Endothelial cell of umbilical vein (primary cell): ENCODE results near the gene TRAPPC5. TPM values are rescaled to one million over a fixed set of nuclear protein-coding genes. Genes with fewer than 3 reads are reported as not detected.

Source experiments
- BruUV-seq: library from RNA; stranded (reverse); fragments of 400-500 nt; replicated peaks from 2 replicates; lab custom pipeline; 2021; lab: Mats Ljungman, UMichigan
- CTCF ChIA-PET: fragments of 300-600, 350-600 bp; sonication (Branson Sonifier 250); formaldehyde crosslinking; loops from one replicate; lab custom pipeline; 2021; ENCODE audit warnings: antibody characterized with exemption, inconsistent platforms; lab: Charles Lee
- POLR2A ChIA-PET: fragments of 300-600, 350-600 bp; sonication (Branson Sonifier 250); formaldehyde crosslinking; loops from one replicate; lab custom pipeline; 2021; ENCODE audit warnings: antibody characterized with exemption, inconsistent platforms; lab: Charles Lee
- DNase-seq: peaks from one replicate; pipeline ENCODE4 v3.0.0-alpha.2; 2011; ENCODE audit warnings: low read depth, low spot score
- FAIRE-seq: peaks from 2 replicates; lab custom pipeline; 2011; peaks lifted over from hg19 to GRCh38; lab: Jason Lieb, UNC
- H2AFZ ChIP-seq: 2 replicates; pipeline ENCODE4 v1.6.0; 2012; ENCODE audit warnings: low read depth, low read length, control low read depth, inconsistent platforms
- H3K27ac ChIP-seq: 2 replicates; pipeline ENCODE4 v1.5.1; 2011; ENCODE audit warnings: low read depth, mild to moderate bottlenecking, control low read depth, low read length, moderate library complexity; ENCODE audit not compliant: insufficient read depth
- H3K27me3 ChIP-seq, 2 experiments: 2 replicates each; pipeline versions ENCODE4 v1.6.0 to v1.6.1; 2011; ENCODE audit warnings: low read length in 2 of 2, mixed read lengths in 1 of 2; ENCODE audit not compliant: control insufficient read depth in 2 of 2, insufficient read depth in 2 of 2
- H3K36me3 ChIP-seq, 2 experiments: 2 replicates in 1 of 2; 3 replicates in 1 of 2; pipeline ENCODE4 v1.5.1; 2011; ENCODE audit warnings: low read length in 2 of 2, mild to moderate bottlenecking in 1 of 2, moderate library complexity in 1 of 2; ENCODE audit not compliant: control insufficient read depth in 2 of 2, insufficient read depth in 2 of 2; ENCODE audit errors: extremely low read depth in 1 of 2
- H3K4me1 ChIP-seq: 3 replicates; pipeline ENCODE4 v1.5.1; 2011; ENCODE audit warnings: mild to moderate bottlenecking, low read length; ENCODE audit not compliant: control insufficient read depth, insufficient read depth; ENCODE audit errors: extremely low read depth
- H3K4me2 ChIP-seq: 2 replicates; pipeline ENCODE4 v1.6.1; 2011; ENCODE audit warnings: low read length, control low read depth, mixed read lengths; ENCODE audit not compliant: insufficient read depth
- H3K4me3 ChIP-seq, 3 experiments: fragments of 200-600 bp in 1 of 3; sonication (generic), shearing (Covaris generic) in 1 of 3; replicated peaks in 1 of 3; 2 replicates each; pipeline ENCODE4 v1.5.1; 2011 to 2016; ENCODE audit warnings: control low read depth in 3 of 3, low read length in 3 of 3, mild to moderate bottlenecking in 2 of 3, inconsistent platforms in 1 of 3, low read depth in 1 of 3, moderate library complexity in 1 of 3; ENCODE audit not compliant: insufficient read depth in 1 of 3
- H3K79me2 ChIP-seq: 2 replicates; pipeline ENCODE4 v1.6.0; 2012; ENCODE audit warnings: low read length, inconsistent platforms; ENCODE audit not compliant: control insufficient read depth, insufficient read depth
- H3K9ac ChIP-seq: replicated peaks from 2 replicates; pipeline ENCODE3; 2011; ENCODE audit warnings: low read length, control low read depth; ENCODE audit not compliant: insufficient read depth; ENCODE audit errors: extremely low read depth
- H3K9me1 ChIP-seq: replicated peaks from 3 replicates; pipeline ENCODE4 v1.6.0; 2011; ENCODE audit warnings: mild to moderate bottlenecking, low read length; ENCODE audit not compliant: control insufficient read depth, insufficient read depth; ENCODE audit errors: extremely low read depth
- H3K9me3 ChIP-seq: replicated peaks from 2 replicates; pipeline ENCODE4 v1.5.1; 2012; ENCODE audit warnings: low read length, inconsistent platforms; ENCODE audit not compliant: control insufficient read depth, insufficient read depth
- H4K20me1 ChIP-seq: replicated peaks from 2 replicates; pipeline ENCODE3; 2011; ENCODE audit warnings: mild to moderate bottlenecking, low read length; ENCODE audit not compliant: control insufficient read depth, insufficient read depth; ENCODE audit errors: extremely low read depth
- EZH2 ChIP-seq: IDR thresholded peaks from 2 replicates; pipeline ENCODE4 v1.6.1; 2012; ENCODE audit warnings: borderline replicate concordance, low read depth, mild to moderate bottlenecking, moderate library complexity, low read length, inconsistent platforms; ENCODE audit not compliant: severe bottlenecking
- FOS ChIP-seq: IDR thresholded peaks from 2 replicates; pipeline ENCODE4 v1.6.1; 2011; ENCODE audit warnings: mild to moderate bottlenecking, low read length, moderate library complexity, borderline replicate concordance; ENCODE audit not compliant: insufficient read depth
- GATA2 ChIP-seq: IDR thresholded peaks from 2 replicates; pipeline ENCODE4 v1.7.0; 2011; ENCODE audit warnings: low read depth, mild to moderate bottlenecking, moderate library complexity, mixed read lengths, low read length; ENCODE audit not compliant: insufficient read length, insufficient read depth
- JUN ChIP-seq: IDR thresholded peaks from 2 replicates; pipeline ENCODE4 v1.6.1; 2011; ENCODE audit warnings: borderline replicate concordance, low read depth; ENCODE audit not compliant: insufficient read length, insufficient read depth
- MYC ChIP-seq: IDR thresholded peaks from one replicate; pipeline ENCODE4 v1.6.1; 2011; ENCODE audit warnings: mild to moderate bottlenecking, low read depth, low read length
- POLR2A ChIP-seq: IDR thresholded peaks from 2 replicates; pipeline ENCODE4 v1.6.1; 2012; ENCODE audit warnings: low read depth, mild to moderate bottlenecking, control low read depth, low read length
- POLR2AphosphoS5 ChIP-seq: IDR thresholded peaks from 2 replicates; pipeline ENCODE4 v1.6.1; 2012; ENCODE audit warnings: low read depth, mild to moderate bottlenecking, control low read depth, low read length, moderate library complexity; ENCODE audit not compliant: insufficient read depth
- dilution Hi-C: fragments of 300-500 bp; cut with MboI; formaldehyde crosslinking; loops from one replicate; pipeline ENCODE4 v1.15.0; 2019; ENCODE audit warnings: low sequenced_read_pairs; ENCODE audit not compliant: extremely low pct_ligation_motif_present
- intact Hi-C: fragments of 100-400 bp; cut with micrococcal nuclease; formaldehyde crosslinking; loops from one replicate; pipeline ENCODE4 v1.10.0; 2022
- polyA plus RNA-seq, 4 experiments: library from polyadenylated mRNA; depleted of rRNA in 3 of 4; stranded (reverse) in 3 of 4; unstranded in 1 of 4; fragments of >200 nt; gene quantifications; 2 replicates each; pipeline versions ENCODE4 v1.2.1 to v1.2.3, GENCODE V29; 2011 to 2012; ENCODE audit warnings: missing spikeins in 1 of 4
- total RNA-seq: library from RNA; stranded (reverse); gene quantifications from 2 replicates; pipeline ENCODE4 v1.2.3, GENCODE V29; 2021
- TF ChIP-seq, protein P1 (sequence below): IDR thresholded peaks from 2 replicates; pipeline ENCODE4 v1.6.1; 2011; ENCODE audit not compliant: insufficient read depth, insufficient read length
- TF ChIP-seq, protein P2 (sequence below), 2 donors: IDR thresholded peaks; 1 replicate in 1 of 2; 2 replicates in 1 of 2; pipeline ENCODE4 v1.5.1; 2011; ENCODE audit warnings: low read length in 2 of 2, mild to moderate bottlenecking in 2 of 2, moderate library complexity in 2 of 2, control low read depth in 1 of 2, inconsistent platforms in 1 of 2, low read depth in 1 of 2; ENCODE audit not compliant: insufficient read depth in 1 of 2; ENCODE audit errors: extremely low read depth in 1 of 2

Gene TRAPPC5
- total and polyA plus RNA-seq, 2 donors (not counting 3 experiments of a cell fraction or from before 2014, with no cell fraction given), result 114 to 172 TPM

DNA sequence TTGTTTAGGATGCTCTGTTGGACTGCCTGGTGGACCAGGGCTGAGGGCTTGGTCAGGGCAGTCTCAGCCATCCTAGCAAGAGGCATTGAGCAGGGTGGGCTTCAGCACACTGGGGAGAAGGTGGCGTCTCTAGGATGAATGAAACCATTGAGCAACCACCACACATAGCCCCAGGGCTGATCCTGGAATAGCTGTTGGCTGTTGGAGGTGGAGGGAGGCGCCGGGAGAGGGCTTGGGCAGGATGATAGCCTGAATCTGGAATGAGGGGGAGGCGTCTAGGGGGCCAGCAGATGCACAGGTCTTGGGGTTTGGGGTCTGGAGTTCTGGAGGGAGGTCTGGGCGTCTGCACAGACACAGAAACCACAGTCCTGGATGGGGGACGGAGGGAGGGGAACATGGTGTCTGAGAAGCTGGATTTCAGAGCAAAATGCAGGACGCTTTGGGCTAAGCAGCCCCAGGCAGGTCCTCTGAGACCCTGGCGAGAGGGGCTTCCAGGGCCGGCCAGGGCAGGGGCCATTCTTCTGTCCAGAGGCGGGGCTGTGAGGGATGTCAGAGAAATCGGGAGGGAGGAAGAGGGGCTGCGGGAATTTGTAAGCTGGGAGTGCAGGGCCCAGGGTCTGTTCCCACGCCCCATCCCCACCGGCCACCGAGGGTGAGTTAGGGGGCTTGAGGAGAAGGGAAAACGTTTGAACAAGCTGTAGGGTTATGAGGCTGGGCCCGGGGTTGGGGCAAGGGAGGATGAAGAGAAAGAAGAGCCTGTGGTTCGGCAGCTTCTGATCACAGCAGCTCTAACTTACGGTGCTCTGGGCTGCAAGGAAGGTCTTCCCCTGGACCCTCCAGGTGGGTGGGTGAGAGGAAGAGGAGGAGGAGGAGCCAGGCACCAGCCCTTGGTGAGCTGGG is 5.2 kb downstream of the TRAPPC5 start:
- Histone ChIP-seq H3K79me2 (peaks cover 21% of the 10 kb centered on the region), H2AFZ (no peak overlapping the region), H3K9me3 (no peaks in the 10 kb centered on the region), H3K27me3 (no peaks in the 10 kb centered on the region), H3K4me3 (no peak overlapping the region), H3K9me1 (no peaks in the 10 kb centered on the region), H3K4me1 (peaks cover 7% of the 10 kb centered on the region), H3K9ac (no peak overlapping the region), H3K36me3 (peaks cover 0 to 3% of the 10 kb centered on the region in 2 experiments), H4K20me1 (no peaks in the 10 kb centered on the region), H3K4me2 (no peak overlapping the region), H3K27ac (no peak overlapping the region)
- TF ChIP-seq POLR2A, result peak; percentile 10
- no peak for TF ChIP-seq FOS
- FAIRE-seq, result no peak
- no peak for DNase-seq
- CTCF ChIA-PET, result interaction anchor here (0.6 to 1.7 kb wide), 5 partner anchors 113 to 319 kb away, joined by 3 to 7 read pairs (median 3); no protein-coding TSS in a partner anchor
- POLR2A ChIA-PET, result no interaction called here
- no TSS peak for BruUV-seq
- dilution Hi-C loops, result no loop called here
- intact Hi-C loops, result no loop called here

DNA sequence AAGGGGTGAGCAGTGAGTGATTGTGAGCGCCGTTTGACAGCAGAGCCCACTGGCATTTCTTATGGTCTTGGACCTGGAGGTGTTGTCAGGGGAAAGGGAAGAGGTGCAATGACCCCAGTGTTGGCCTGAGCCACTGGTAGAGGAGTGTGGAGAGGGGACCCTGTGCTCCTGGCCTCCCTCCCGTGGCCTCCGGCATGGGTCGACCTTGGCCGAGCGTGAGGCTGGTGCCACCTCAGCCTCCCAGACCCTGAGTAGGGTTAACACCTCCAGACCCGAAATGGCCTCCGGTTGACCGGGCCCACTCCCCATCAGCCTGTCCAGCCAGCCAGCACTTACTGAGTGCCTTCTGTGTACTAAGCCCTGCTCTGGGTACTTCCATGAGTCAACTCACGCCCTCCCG is 6.5 kb downstream of the TRAPPC5 start:
- Histone ChIP-seq H3K4me2 (no peak overlapping the region), H3K27ac (no peak overlapping the region), H3K27me3 (no peaks in the 10 kb centered on the region), H3K36me3 (peaks cover 0 to 3% of the 10 kb centered on the region in 2 experiments), H3K79me2 (peaks cover 7% of the 10 kb centered on the region), H3K9me1 (no peaks in the 10 kb centered on the region), H3K9me3 (no peaks in the 10 kb centered on the region), H4K20me1 (no peaks in the 10 kb centered on the region), H3K4me1 (no peaks in the 10 kb centered on the region), H2AFZ (no peak overlapping the region), H3K4me3 (no peak overlapping the region), H3K9ac (no peak overlapping the region)
- intact Hi-C loops (no loop called here), dilution Hi-C loops (no loop called here)
- DNase-seq (no peak), FAIRE-seq (no peak)
- CTCF ChIA-PET, result no interaction called here
- POLR2A ChIA-PET, result no interaction called here
- TF ChIP-seq, protein P1, sequence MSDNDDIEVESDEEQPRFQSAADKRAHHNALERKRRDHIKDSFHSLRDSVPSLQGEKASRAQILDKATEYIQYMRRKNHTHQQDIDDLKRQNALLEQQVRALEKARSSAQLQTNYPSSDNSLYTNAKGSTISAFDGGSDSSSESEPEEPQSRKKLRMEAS, result no peak
- TF ChIP-seq MYC, result no peak
- TF ChIP-seq GATA2, result no peak
- no peak for TF ChIP-seq POLR2A
- TF ChIP-seq, protein P2, sequence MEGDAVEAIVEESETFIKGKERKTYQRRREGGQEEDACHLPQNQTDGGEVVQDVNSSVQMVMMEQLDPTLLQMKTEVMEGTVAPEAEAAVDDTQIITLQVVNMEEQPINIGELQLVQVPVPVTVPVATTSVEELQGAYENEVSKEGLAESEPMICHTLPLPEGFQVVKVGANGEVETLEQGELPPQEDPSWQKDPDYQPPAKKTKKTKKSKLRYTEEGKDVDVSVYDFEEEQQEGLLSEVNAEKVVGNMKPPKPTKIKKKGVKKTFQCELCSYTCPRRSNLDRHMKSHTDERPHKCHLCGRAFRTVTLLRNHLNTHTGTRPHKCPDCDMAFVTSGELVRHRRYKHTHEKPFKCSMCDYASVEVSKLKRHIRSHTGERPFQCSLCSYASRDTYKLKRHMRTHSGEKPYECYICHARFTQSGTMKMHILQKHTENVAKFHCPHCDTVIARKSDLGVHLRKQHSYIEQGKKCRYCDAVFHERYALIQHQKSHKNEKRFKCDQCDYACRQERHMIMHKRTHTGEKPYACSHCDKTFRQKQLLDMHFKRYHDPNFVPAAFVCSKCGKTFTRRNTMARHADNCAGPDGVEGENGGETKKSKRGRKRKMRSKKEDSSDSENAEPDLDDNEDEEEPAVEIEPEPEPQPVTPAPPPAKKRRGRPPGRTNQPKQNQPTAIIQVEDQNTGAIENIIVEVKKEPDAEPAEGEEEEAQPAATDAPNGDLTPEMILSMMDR (IDR thresholded peaks at IDR 0.05; ENCODE audit: extremely low read depth in 1 of 2, insufficient read depth in 1 of 2, low read depth in 1 of 2, low read length in 2 of 2), result no peak
- no peak for TF ChIP-seq EZH2
- no peak for TF ChIP-seq JUN
- no peak for TF ChIP-seq FOS
- no peak for TF ChIP-seq POLR2AphosphoS5
- no TSS peak for BruUV-seq
